GM19240 (cell line): ENCODE results near the gene ARRDC2.
"Not testable (repeated sequence)": the region's sequence is repeated elsewhere in the genome, so short reads cannot be mapped to it uniquely, and the experiment has no call there.

Experiments
- DNase-seq: peaks from one replicate; pipeline ENCODE4 v3.0.0; 2011; ENCODE audit warnings: low spot score; ENCODE audit not compliant: insufficient read length

The ARRDC2 gene

DNA sequence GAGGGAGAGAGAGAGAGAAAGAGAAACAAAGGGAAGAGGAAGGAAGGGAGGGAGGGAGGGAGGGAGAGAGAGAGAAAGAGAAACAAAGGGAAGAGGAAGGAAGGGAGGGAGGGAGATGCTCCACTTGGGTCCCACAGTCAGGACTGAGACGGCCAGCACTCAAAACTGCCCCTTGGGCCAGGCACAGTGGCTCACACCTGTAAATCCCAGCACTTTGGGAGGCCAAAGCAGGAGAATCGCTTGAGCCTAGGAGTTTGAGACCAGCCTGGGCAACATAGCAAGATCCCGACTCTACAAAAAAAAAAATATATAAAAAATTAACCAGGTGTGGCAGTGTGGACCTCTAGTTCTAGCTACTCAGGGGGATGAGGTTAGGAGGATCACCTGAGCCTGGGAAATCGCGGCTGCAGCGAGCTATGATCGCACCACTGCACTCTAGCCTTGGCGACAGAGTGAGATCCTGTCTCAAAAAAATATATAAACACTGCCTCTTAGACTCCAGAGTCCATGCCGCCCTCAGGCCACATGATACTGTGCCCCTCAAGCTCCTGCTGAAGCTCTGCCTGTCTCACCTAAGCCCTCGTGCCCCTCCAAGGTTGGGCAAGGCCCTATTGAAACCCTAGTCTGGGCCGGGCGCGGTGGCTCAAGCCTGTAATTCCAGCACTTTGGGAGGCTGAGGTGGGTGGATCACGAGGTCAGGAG, 8.4 kb downstream of the ARRDC2 start:
- no peak for DNase-seq

DNA sequence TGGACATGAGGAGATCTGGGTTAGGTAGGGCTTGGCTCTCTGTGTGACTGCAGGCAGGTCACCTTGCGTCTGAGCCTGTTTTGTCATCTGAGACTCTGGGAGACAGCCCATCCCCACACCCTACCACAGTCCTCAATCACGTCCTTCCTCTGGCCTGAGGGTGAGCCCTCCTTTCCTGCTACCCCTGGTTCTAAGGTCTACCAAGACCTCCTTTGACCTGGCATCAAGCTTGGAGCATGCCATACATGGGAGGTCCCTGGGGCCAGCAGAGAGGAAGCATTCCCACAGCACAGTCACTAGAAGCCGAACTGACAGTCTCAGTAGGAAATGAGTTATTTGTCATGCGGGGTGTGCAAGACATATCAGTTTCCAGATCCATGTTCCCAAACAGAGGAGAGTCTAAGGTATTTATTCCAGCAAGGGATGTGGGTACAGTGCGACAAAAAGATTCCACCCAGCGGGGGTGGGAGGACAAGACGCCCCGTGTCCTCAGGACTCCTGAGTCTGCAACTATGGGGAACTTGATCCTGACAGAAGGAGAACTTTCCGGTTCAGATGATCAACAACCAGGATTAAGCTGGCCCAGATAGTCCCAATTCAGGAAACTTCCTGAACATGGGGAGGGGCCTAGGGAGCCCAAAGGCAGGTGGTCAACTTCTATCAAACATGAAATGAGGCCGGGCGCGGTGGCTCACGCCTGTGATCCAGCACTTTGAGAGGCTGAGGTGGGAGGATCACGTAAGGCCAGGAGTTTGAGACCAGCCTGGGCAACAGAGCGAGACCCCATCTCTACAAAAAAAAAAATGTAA, 9.5 kb downstream of the ARRDC2 start:
- DNase-seq, result no peak

DNA sequence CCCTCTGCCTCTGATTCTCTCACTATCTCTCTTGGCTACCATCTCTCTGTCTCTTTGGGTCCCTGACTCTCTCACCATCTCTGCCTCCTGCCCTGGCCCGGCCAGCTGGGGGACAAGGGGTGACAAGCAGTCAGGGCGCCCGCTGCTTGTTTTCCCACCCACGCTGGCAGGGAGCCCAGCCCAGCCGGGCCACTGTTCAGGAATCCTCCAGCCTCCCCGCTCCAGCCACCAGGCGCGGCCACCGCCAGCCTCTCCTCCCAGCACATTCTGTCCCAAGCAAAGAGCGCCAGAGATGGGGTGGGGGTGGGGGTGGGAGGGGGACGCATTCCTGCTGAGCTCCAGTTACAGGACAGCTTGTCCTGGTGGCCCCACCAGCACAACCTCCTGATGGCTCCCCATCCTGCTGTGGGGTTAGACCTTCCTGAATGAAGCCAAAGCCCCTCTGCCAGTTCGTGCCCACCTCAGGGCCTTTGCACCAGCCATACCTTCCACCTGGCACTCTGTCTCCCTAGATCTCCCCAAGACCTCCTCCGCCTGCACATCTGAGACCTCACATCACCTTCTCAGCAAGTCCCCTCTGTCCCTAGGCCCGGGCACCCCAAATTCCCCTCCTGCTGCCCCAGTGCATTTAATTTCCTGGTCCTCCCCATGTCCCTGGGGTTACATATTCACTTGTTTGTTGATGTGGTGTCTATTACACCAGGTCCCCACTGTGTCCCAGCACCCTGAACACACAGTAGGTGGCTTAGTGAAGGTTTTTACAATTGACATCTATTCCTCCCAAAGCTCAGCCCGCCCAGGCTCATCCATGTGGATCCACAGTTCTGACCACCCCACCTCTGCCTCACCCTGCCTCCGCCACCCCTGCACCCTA, 12.5 kb downstream of the ARRDC2 start:
- DNase-seq, result no peak

DNA sequence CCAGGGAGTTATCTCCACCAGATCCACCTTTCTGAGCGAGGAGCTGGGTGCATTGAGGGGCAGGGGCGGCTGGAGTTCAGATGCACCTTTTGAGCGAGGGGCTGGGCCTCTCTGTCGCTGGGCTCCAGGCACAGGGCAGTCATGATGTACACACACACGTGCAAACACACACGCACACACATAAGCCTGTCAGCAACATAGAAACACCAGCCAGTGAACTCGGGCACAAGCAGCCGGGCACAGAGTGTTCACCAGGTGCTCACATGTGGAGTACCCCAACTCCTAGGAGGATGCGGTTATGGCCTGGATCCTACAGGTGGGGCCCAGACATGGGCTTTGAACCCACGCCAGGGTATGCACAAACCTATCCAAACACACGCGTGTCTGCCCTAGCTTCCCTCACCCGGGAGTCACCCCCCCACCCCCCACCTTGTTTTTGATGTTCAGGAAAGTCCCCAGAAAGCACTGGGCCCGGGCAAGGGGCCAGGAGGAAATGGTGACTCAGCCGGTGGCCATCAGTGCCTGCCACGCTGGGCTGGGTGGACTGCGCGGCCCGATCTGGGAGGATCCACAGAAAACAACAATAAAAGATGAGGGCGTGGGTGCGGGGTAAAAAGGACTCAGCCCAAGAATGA, 13.3 kb downstream of the ARRDC2 start:
- no peak for DNase-seq

DNA sequence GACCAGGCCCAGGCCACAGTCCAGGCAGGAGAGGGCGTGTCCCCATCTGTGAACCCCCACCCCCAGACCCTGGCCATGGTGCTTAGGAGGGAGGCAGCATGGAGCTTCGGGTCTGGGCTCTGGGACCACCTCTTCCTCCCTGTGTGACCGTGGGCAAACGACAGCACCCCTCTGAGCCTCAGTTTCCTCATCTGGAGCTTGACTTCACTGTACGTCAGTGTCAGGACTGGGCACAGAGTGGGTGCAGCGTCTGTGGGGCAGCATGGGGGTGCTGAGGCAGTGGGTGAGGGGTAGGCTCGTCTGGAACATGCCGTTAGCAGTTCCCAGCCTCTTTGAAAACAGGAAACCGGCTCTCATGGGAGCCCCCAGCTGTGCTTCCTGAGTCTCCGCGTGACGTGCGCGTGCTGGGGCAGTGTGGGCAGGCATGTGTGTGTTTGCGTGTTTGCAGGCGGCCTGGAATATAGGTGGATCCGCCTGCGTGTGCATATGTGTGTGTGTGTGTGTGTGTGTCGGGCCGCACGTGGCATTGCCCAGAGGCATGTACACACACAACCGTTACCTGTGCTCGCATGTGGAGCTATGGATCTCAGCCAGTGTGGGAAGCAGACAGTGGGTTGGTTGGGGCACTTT, 15.8 kb downstream of the ARRDC2 start:
- DNase-seq, result no peak

DNA sequence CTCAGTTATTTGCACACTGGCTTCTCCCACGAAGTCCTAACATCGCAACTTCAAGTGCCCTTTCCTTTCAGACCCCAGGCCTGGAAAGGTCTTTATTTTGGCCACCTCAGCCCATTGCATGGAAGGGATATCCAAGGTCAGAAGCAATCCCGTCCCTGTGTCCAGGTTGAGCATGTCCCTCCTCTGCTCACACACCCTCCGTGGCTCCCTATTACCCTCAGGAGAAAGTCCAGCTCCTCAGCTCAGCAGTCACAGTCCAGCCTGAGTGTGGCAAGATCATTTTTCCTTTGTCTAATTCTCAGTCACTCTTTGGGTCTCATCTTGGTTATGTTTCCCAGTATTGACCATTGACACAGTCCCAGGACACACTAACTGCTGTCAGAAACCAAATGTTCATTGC, 19.2 kb downstream of the ARRDC2 start:
- no peak for DNase-seq

DNA sequence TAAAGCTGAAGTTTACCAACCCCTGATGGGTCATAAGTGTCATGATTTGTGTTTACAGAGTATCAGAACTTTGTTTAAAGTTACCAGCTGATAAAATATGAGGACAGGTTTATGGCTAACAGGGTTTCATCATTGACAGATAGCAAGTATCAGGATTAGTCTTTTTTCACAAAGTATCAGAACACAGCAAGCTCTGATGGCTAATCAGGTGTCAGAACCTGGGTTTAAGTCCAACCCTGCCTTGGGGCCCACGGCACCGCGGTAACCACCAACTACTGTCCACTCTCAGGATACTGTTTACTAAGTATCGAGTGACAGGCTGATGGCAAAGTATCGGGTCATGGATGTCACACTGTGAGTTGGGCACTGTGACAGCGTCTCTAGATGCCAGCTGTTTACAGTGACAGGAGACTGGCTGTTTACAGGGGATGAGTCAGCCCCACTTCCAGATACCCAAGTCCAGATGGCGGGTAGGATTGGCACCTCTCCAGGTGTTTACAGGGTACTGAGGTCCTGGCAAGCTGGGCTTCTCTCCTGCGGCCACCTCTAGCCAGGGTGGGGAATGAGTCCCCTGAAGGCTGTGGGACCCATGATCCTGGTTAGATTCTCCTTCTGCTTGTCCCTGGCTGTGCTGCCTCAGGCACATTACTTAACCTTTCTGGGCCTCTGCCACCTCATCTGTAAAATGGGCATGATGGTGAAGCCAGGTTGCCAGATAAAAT, 21.8 kb downstream of the ARRDC2 start:
- DNase-seq, result no peak

DNA sequence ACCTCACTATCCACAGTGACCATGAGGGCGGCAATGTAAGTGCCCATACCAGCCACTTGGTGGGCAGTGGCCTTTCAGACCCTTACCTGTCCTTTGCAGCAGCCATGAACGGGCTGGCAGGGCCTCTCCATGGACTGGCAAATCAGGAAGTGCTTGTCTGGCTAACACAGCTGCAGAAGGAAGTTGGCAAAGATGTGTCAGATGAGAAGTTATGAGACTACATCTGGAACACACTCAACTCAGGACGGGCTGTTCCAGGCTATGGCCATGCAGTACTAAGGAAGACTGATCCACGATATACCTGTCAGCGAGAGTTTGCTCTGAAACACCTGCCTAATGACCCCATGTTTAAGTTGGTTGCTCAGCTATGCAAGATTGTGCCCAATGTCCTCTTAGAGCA, 23.4 kb downstream of the ARRDC2 start:
- not testable (repeated sequence) for DNase-seq

DNA sequence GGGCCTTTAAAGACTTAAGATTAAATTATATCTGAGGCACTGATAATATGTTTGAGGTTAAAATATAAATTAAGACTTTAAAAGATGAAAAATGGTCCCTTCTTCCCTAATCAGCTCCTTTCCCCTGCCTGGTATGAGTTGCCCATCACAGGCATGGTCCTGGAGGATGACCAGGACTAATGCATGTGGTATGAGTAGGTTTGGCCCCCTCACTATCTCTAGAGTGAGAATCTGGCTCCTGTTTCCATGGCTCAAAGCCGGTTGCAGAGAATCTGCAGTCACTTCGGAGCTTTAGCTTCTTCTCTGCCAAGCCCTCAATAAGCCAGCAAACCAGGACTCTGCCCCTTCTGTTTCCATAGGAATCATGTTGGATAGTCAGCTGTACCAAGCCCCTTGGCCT, 24.1 kb downstream of the ARRDC2 start:
- DNase-seq, result not testable (repeated sequence)

DNA sequence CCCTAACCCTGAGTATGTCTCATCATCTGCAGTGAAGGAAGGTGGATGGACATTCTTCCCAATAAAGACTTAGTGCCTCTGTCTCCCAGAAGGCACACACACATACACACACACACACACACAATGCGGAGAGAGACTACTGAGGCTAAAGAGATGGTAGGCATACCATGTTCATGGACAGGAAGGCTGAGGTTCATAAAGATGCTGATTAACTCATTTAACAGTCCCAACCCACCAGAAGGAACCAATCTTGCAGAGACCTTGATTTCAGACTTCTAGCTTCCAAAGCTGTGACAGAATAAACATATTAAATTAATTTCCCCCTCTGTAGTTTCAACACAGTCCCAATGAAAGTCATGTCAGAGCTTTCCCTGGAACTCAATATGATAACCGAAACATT, 33.1 kb downstream of the ARRDC2 start:
- DNase-seq, result no peak

DNA sequence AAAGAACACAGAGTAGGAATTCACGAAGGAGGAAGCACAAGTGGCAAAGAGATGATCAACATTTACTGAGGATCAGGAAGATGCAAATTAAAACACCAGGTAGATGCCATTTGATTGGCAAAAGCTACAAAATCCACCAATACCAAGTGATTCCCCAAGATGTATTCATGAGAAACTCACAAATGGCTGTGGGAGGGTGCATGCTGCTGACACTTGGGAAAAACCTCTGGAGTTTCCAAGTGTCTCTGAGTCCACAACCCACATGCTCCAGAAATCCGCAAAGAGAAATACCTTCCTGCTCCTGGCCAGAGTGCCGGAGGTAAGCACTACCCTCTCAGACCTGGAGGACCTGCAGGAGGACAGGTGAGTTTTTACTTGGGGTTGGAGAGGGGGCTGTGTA, 35.7 kb downstream of the ARRDC2 start:
- DNase-seq, result no peak

DNA sequence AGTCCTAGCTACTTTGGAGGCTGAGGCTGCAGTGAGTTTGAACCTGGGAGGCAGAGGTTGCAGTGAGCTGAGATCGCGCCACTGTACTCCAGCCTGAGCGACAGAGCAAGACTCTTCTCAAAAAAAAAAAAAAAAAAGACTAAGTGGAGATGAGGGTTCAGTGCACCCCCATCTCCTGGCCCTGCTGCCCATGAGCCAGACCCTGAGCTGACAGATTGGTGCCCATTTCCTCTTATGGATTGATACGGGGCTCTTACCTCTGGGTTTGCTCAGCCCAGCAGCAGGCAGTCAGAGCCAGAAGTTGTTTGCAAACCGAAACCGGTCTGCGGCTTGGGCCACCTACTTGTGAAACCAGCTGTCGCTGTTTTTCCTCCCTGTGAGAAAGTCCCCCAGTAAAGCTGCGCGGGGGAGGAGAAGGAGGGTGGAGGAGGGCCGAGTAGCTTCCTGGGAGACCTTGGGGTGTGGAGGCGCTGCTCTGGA, 36.9 kb downstream of the ARRDC2 start:
- DNase-seq, result peak; percentile 97

DNA sequence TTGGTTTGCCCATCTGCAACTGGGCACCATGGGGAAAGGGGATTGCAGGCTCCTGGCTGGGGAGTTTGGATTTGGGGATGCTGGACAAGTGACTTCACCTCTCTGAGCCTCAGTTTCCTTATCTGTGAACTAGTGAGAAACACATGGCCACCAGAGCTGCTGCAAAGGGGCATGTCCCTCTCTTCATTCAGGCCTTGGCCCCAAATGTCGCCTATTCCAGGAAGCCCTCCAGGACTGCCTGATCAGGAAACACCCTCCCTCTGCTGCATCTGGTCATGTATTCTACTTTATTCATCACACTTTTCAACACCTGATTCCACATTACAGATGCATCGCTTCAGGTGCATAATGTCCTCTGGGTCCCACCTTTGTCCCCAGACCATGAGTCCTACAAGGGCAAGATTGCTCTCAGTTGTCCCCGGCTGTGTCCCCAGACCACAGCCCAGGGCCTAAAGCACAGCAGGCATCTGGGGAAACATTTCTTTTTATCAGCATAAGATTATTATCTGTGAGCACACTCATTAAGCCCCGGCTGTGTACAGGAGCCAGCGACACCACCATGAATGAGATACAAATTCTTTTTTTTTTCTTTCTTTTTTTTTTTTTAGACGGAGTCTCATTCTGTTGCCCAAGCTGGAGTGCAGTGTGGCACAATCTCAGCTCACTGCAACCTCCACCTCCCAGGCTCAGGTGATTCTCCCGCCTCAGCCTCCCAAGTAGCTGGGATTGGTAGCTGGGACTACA, 37.5 kb downstream of the ARRDC2 start:
- no peak for DNase-seq

DNA sequence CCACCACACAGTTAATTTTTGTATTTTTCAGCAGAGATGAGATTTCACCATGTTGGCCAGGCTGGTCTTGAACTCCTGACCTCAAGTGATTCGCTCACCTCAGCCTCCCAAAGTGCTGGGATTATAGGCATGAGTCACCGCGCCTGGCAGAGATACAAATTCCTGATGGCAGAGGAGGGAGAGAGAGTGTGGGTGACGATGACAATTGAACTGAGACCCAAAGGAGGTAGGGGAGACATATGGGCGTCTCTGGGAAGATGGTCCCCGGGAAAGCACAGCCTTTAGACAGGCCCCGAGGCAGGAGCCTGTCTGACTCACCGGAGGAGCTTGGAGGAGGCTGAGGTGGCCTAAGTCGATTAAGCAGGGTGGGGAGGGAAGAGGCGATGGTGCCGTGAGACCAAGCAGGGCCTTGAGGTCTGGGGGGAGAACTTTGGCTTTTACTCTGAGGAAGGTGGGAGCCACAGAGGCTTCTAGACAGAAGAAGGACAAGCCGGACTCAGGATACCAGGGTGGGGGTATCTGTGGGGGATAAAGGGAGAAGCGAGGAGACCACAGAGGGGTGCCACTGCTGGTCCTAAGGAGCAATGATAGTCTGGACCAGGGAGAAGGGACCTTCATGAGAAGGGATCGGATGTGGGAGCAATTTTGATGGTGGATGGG, 38.2 kb downstream of the ARRDC2 start:
- DNase-seq, result no peak

DNA sequence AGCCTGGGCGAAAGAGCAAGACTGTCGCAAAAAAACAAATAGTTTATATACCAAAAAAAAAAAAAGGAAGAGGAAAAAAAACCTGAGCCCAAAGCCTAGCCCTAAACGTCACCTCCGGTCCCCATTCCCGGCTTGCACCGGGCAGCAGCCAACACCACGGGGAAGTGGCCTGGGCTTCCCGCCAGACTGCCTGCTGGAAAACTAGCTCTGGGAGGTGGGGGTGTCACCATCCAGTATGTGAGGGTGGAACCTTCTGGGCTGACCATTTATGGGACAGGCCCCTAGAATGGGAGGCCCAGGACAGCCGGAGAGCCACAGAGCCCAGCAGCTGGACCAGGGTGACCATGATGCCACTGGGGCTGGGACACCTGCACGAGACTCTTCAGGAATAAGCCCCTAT, 41.4 kb downstream of the ARRDC2 start:
- DNase-seq, result no peak

DNA sequence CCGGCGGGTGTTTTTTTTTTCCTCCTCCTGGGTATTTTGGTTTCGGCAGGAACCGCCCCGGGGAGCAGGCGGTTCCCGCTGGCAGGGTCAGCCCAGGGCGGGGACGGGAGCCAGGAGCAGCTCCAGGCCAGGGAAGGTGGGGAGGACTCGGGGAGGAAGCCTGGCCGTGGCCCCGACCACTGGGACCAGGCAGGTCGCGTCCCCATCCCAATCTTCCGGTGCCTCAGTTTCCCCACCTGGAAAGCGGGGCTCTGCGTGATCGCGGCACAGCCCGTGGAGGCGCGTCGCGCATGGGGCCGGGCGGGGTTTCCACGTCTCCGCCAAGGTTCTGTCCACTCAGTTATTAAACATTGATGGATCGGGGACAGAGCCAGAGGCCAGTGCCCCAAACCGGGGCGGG, 43.9 kb downstream of the ARRDC2 start:
- DNase-seq, result no peak

DNA sequence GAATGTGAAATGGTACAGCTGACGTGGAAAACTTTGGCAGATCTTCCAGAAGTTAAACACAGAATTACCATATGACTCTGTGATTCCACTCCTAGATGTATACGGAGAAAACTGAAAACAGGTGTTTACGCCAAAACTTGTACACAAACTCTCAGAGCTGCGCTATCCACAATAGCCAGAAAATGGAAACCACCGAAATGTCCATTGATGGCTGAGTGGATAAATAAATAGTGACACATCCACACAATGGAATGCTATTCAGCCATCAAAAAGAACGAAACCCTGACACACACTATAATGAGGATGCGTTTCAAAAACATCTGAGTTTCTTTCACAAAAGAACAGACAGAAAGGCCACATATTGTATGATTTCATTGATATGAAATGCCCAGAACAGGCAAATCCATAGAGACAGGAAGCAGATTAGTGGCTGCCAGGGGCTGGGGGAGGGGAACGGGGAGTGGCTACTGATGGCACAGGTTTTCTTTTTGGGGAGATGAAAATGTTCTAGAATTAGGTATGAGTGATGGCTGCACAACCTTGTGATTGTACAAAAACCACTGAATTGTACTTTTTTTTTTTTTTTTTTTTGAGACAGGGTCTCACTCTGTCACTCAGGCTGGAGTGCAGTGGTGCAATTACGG, 45.7 kb downstream of the ARRDC2 start:
- DNase-seq, result no peak

DNA sequence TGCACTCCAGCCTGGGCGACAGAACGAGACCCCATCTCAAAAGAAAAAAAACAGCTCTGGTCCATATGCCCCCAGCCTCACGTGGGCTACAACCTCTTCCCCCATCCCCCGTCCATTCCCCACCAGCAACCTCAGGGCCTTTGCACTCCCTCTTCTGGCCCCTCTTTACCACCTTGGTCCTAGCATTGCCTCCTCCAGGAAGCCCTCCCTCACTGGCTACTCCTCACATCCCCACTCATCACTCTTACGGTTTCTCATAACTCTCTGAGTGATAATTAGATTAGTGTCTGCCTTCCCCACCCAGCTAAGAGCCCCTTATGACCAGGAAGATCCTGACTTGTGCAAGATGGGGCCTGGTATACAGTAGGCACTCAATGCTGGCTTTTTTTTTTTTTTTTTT, 48.0 kb downstream of the ARRDC2 start:
- no peak for DNase-seq

DNA sequence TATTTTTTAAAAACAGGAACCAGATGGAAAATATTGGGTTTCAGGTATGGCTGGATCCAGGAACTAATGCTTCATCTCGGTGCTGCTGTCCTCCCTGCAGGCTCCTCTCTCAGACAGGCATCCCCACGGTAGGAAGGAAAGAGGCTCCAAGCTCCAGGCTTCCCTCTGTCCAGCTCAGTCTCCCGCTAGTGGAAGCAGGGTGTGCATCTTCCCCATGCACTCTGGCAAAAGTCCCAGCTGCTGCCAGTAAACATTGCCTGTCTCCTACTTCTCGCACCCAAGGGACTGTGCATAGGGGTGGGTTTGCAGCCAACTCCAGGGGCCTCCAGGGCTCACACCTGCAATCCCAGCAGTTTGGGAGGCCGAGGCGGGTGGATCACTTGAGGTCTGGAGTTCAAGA, 49.6 kb downstream of the ARRDC2 start:
- no peak for DNase-seq
